ENCODE results near the gene TRIB2. TPM values are rescaled to one million over a fixed set of nuclear protein-coding genes. Genes with fewer than 3 reads are reported as not detected.

TRIB2 gene
- total and polyA plus RNA-seq, 8 donors, result 4.0 to 66.9 (median 16.1) TPM

DNA sequence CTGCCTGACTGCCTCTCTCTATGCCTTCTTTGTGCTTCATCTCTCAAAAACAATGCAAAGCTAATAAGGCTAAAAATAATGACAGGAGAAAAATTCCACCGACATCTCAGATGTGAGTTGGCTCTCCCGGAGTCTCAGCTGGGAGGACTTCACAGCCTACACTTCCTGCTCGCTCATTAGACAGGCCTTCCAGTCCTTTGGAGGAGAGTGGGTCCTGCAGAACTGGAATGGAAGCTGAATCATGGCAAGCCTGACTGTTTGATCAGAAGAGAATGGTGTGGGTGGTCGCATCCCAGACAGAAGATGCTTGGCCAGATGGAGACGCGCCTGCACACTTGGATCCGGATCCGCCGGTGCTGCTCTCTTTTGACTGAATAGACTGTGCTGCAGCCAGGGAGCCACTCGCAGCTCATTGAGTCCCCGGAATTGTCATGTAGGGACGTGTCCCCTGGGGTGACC is 49.7 kb downstream of the TRIB2 start:
- Histone ChIP-seq H3K27me3 (no peaks in the 10 kb centered on the region), H3K4me1 (no peaks in the 10 kb centered on the region), H3K4me3 (no peak overlapping the region), H3K9me3 (no peaks in the 10 kb centered on the region), H3K36me3 (no peaks in the 10 kb centered on the region), H3K27ac (no peak overlapping the region)
- intact Hi-C loops (cut with DNase I), result no loop called here
- DNase-seq (peak in 1 of 6 donors; percentile 33), ATAC-seq (peak in 1 of 4 donors; percentile 16), FAIRE-seq (no peak)
- 79 to 88% methylated on average over 12 of the region's 12 CpGs for WGBS, 2 donors
- TF ChIP-seq, protein P1, sequence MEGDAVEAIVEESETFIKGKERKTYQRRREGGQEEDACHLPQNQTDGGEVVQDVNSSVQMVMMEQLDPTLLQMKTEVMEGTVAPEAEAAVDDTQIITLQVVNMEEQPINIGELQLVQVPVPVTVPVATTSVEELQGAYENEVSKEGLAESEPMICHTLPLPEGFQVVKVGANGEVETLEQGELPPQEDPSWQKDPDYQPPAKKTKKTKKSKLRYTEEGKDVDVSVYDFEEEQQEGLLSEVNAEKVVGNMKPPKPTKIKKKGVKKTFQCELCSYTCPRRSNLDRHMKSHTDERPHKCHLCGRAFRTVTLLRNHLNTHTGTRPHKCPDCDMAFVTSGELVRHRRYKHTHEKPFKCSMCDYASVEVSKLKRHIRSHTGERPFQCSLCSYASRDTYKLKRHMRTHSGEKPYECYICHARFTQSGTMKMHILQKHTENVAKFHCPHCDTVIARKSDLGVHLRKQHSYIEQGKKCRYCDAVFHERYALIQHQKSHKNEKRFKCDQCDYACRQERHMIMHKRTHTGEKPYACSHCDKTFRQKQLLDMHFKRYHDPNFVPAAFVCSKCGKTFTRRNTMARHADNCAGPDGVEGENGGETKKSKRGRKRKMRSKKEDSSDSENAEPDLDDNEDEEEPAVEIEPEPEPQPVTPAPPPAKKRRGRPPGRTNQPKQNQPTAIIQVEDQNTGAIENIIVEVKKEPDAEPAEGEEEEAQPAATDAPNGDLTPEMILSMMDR (IDR thresholded peaks at IDR 0.05), result no peak

DNA sequence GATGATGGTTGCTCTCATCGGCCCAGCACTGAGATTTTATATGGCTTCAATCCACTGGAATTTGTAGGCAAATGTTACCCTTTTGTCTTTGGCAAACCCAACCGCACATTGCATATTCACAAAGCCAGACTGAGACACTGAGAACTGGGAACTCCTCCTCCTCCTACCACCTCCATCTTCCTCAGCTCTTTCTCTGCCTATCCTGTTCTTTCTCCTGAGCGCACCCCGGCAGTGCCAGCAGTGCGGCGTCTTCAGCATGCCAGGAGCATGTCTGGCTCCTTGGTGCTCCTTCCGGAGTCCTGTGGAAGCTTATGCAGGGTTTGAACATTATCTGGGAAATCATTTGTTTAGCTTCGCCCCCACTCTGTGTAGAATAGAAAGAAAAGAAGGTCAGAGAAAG is 50.8 kb downstream of the TRIB2 start:
- TF ChIP-seq, protein P1 (IDR thresholded peaks at IDR 0.05), result no peak
- 87 to 92% methylated on average over 8 of the region's 8 CpGs for WGBS, 2 donors
- Histone ChIP-seq H3K4me3 (no peak overlapping the region), H3K27ac (no peak overlapping the region), H3K27me3 (no peaks in the 10 kb centered on the region), H3K9me3 (no peaks in the 10 kb centered on the region), H3K36me3 (no peaks in the 10 kb centered on the region), H3K4me1 (no peaks in the 10 kb centered on the region)
- FAIRE-seq, result no peak
- intact Hi-C loops (cut with DNase I), result no loop called here
- ATAC-seq, result no peak
- DNase-seq, result no peak

DNA sequence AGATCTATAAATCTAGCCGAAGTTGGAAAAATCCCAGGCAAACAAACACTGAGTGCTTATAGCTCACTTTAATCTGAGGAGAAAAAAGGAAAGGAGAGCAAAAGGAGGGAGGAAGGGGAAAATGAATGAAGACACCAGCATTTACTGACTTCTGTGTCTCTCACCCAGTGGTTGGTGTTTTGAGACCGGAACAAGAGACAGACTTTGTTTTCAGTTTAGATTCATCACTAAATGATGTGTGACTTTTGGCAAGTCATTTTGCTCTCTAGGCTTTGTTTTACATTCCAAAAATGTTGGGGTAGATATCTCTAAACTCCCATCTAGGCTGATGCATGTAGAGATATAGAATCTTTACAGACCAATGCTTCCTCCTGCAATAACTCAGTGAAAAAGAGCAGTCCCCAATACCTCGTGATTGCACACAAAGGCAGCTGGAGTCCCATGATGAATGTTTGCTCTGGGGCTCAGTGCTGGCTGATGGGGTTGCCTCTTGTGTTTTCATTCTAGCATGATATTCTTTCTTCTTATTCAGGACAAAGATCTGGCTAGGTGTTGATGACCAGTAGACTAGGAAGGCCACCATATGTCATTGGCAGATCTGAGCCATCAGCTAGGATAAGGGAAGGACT is 51.4 kb downstream of the TRIB2 start:
- Histone ChIP-seq H3K27ac (no peak overlapping the region), H3K36me3 (no peaks in the 10 kb centered on the region), H3K27me3 (no peaks in the 10 kb centered on the region), H3K4me1 (no peaks in the 10 kb centered on the region), H3K9me3 (no peaks in the 10 kb centered on the region), H3K4me3 (no peak overlapping the region)
- WGBS, 2 donors, result 68% methylated on average over 3 of the region's 3 CpGs
- no peak for ATAC-seq
- FAIRE-seq, result no peak
- TF ChIP-seq, protein P1 (IDR thresholded peaks at IDR 0.05), result no peak
- no peak for DNase-seq
- intact Hi-C loops (cut with DNase I), result no loop called here

DNA sequence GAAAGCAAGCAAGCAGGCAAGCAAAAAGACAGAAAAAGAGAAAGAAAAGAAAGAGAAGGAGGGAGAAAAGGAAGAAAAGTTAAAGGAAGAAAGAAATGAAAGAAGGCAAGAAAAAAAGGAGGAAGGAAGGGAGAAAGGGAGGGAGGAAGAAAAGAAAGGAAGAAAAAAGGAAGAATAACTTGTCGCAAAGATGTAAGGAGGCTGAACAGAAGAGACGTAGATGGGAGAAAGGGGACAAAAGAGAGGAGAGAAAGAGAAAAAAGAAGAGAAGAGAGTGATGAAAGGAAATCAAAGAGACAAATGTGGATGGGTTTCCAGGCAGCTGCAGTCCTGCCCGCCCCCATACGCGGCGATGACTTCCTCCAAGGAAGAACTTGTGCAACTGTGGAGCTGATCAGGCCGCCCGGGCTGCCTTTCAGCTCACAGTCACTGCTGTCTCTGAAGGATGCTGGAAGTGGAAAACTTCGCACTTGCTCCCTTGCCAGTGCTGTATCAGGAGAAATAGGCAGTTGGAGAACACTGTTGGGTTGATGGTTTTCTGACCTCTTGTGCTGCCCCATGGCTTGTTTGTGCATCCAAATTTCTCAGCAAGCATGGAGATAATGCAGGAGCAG is 52.9 kb downstream of the TRIB2 start:
- FAIRE-seq (no peak), DNase-seq (no peak), ATAC-seq (peak in 3 of 4 donors; percentile 20 to 44 (median 30))
- intact Hi-C loops (cut with DNase I), result no loop called here
- 63 to 65% methylated on average over 9 of the region's 9 CpGs for WGBS, 2 donors
- Histone ChIP-seq H3K9me3 (no peaks in the 10 kb centered on the region), H3K4me3 (no peak overlapping the region), H3K36me3 (no peaks in the 10 kb centered on the region), H3K4me1 (no peaks in the 10 kb centered on the region), H3K27me3 (no peaks in the 10 kb centered on the region), H3K27ac (no peak overlapping the region)
- TF ChIP-seq, protein P1 (IDR thresholded peaks at IDR 0.05), result no peak

Measured in pancreas (tissue), 10 donors.